ENCODE results near the gene MEGF9.
A peak's percentile ranks its signal among the peaks of the same experiment; 100 is the strongest.

GRCh38 chr9:120715389-120715924 lies 1.2 kb upstream of the MEGF9 start:
- TF ChIP-seq CTCF (IDR thresholded peaks at IDR 0.05; ENCODE audit: low read depth, low read length, missing input control) = no peak
- no peak for TF ChIP-seq ZBTB33 (IDR thresholded peaks at IDR 0.05)
- peak; percentile 42 for TF ChIP-seq SP1 (IDR thresholded peaks at IDR 0.05)
- no peak for TF ChIP-seq EGR1 (IDR thresholded peaks at IDR 0.05; ENCODE audit: low read depth in 2 of 2)
- TF ChIP-seq YY1 (IDR thresholded peaks at IDR 0.05) = no peak
- no peak for TF ChIP-seq ATF3 (IDR thresholded peaks at IDR 0.05)
- TF ChIP-seq RAD21 (IDR thresholded peaks at IDR 0.05) = peak in 1 of 2 donors; percentile 6
- no peak for TF ChIP-seq TAF1 (conservative IDR thresholded peaks at IDR 0.05)
- TF ChIP-seq MAX (IDR thresholded peaks at IDR 0.05) = no peak
- no peak for TF ChIP-seq REST (IDR thresholded peaks at IDR 0.05)
- TF ChIP-seq RXRA (IDR thresholded peaks at IDR 0.05) = peak; percentile 81
- TF ChIP-seq GABPA (IDR thresholded peaks at IDR 0.05 in 1 of 2, conservative IDR thresholded peaks at IDR 0.05 in 1 of 2) = no peak
- no peak for TF ChIP-seq HNF4A (conservative IDR thresholded peaks at IDR 0.05)
